ENCODE data around the gene TMC7. TPM values are rescaled to one million over a fixed set of nuclear protein-coding genes. Genes with fewer than 3 reads are reported as not detected.

TMC7 gene
- polyA plus RNA-seq, 1 of the 3 experiments (the other 2 are of a cell fraction) = 0.66 TPM

- Histone ChIP-seq H2AFZ (ENCODE audit: low read depth) (no peak overlapping the region), H3K4me2 (no peak overlapping the region), H3K27ac (ENCODE audit: low read depth in 2 of 2, low read length in 1 of 2) (no peak overlapping the region), H3K9me3 (no peaks in the 10 kb centered on the region), H4K20me1 (ENCODE audit: insufficient read depth) (no peaks in the 10 kb centered on the region), H3K4me3 (ENCODE audit: low read depth in 2 of 2, low read length in 1 of 2) (no peak overlapping the region), H3K9me2 (no peaks in the 10 kb centered on the region), H3K4me1 (ENCODE audit: control insufficient read depth in 1 of 2, insufficient read depth in 2 of 2, low read depth in 1 of 2, low read length in 1 of 2) (peaks cover 6 to 8% of the 10 kb centered on the region in 2 experiments; a peak in 2 of 4 replicates), H3K79me2 (ENCODE audit: insufficient read depth) (no peaks in the 10 kb centered on the region), H3F3A (replicated peaks; ENCODE audit: insufficient read depth) (no peaks in the 10 kb centered on the region), H3K36me3 (replicated peaks in 1 of 2; ENCODE audit: control insufficient read depth in 1 of 2, insufficient read depth in 2 of 2, low read length in 1 of 2) (no peaks in the 10 kb centered on the region), H3K27me3 (ENCODE audit: insufficient read depth) (no peaks in the 10 kb centered on the region; the same call in 1 of the 2 replicates), H3K9ac (no peak overlapping the region)
- TF ChIP-seq EZH2phosphoT487 (IDR thresholded peaks at IDR 0.05; ENCODE audit: borderline replicate concordance, low read depth) (no peak), SMC3 (IDR thresholded peaks at IDR 0.05; ENCODE audit: low read depth, low read length) (no peak), FOXJ3 (CRISPR knock-in tag; IDR thresholded peaks at IDR 0.05) (no peak), NFIC (IDR thresholded peaks at IDR 0.05; ENCODE audit: borderline replicate concordance) (no peak), ELF1 (IDR thresholded peaks at IDR 0.05) (no peak), GABPA (IDR thresholded peaks at IDR 0.05; ENCODE audit: low read depth) (no peak), TAF1 (IDR thresholded peaks at IDR 0.05; ENCODE audit: borderline replicate concordance, low read depth, low read length) (no peak), GATA2 (CRISPR knock-in tag; IDR thresholded peaks at IDR 0.05) (no peak), TEAD4 (IDR thresholded peaks at IDR 0.05; ENCODE audit: borderline replicate concordance, insufficient read depth) (no peak), RAD21 (IDR thresholded peaks at IDR 0.05; ENCODE audit: low read length) (no peak)
- 90% methylated on average over 5 of the region's 5 CpGs for WGBS (ENCODE audit: low lambda C conversion rate)
- ChIA-PET POLR2A (no interaction called here), CTCF (interaction anchor here (0.6 to 6.0 kb wide), 3 partner anchors 25 to 416 kb away, joined by 3 to 82 read pairs (median 56); partner anchors contain the start of gene ITPRIPL2)
- DNase-seq = no peak
Measured at GRCh38 chr16:19088341-19088916, 104.7 kb downstream of the TMC7 start.

- H3K27me3 ChIP-seq (ENCODE audit: insufficient read depth) = no peaks in the 10 kb centered on the region; the same call in 1 of the 2 replicates
- H3K79me2 ChIP-seq (ENCODE audit: insufficient read depth) = no peaks in the 10 kb centered on the region
- DNase-seq = no peak
- H3K9ac ChIP-seq = no peak overlapping the region
- H4K20me1 ChIP-seq (ENCODE audit: insufficient read depth) = no peaks in the 10 kb centered on the region
- WGBS (ENCODE audit: low lambda C conversion rate) = 69% methylated on average over 3 of the region's 3 CpGs
- H3F3A ChIP-seq (replicated peaks; ENCODE audit: insufficient read depth) = no peaks in the 10 kb centered on the region
- no peak overlapping the region for H3K27ac ChIP-seq (ENCODE audit: low read depth in 2 of 2, low read length in 1 of 2)
- no peak for TF ChIP-seq PBX3 (IDR thresholded peaks at IDR 0.05)
- no peak for TF ChIP-seq TAF1 (IDR thresholded peaks at IDR 0.05; ENCODE audit: borderline replicate concordance, low read depth, low read length)
- TF ChIP-seq FOXM1 (IDR thresholded peaks at IDR 0.05; ENCODE audit: low read depth) = no peak
- no peak for TF ChIP-seq GATA2 (CRISPR knock-in tag; IDR thresholded peaks at IDR 0.05)
- TF ChIP-seq JUND (IDR thresholded peaks at IDR 0.05) = no peak
- TF ChIP-seq MAX (IDR thresholded peaks at IDR 0.05; ENCODE audit: low read depth) = no peak
- no peak for TF ChIP-seq USF2 (IDR thresholded peaks at IDR 0.05; ENCODE audit: borderline replicate concordance, low read depth, low read length)
- TF ChIP-seq USF1 (IDR thresholded peaks at IDR 0.05; ENCODE audit: borderline replicate concordance, low read depth) = no peak
- TF ChIP-seq EZH2phosphoT487 (IDR thresholded peaks at IDR 0.05; ENCODE audit: borderline replicate concordance, low read depth) = no peak
- TF ChIP-seq SMC3 (IDR thresholded peaks at IDR 0.05; ENCODE audit: low read depth, low read length) = no peak
- no peak for TF ChIP-seq IRF3 (IDR thresholded peaks at IDR 0.05; ENCODE audit: low read depth, low read length)
- no peak for TF ChIP-seq TCF12 (IDR thresholded peaks at IDR 0.05)
- TF ChIP-seq YY1 (IDR thresholded peaks at IDR 0.05; ENCODE audit: low read depth) = no peak
- TF ChIP-seq ELF1 (IDR thresholded peaks at IDR 0.05) = no peak
- TF ChIP-seq RXRA (IDR thresholded peaks at IDR 0.05; ENCODE audit: borderline replicate concordance, low read depth) = no peak
- POLR2A ChIA-PET = no interaction called here
- H3K4me2 ChIP-seq = no peak overlapping the region
- no peaks in the 10 kb centered on the region for H3K36me3 ChIP-seq (replicated peaks in 1 of 2; ENCODE audit: control insufficient read depth in 1 of 2, insufficient read depth in 2 of 2, low read length in 1 of 2)
- no peaks in the 10 kb centered on the region for H3K9me2 ChIP-seq
- H2AFZ ChIP-seq (ENCODE audit: low read depth) = no peak overlapping the region
- CTCF ChIA-PET = interaction anchor here (0.7 to 6.0 kb wide), 3 partner anchors 17 to 1674 kb away, joined by 3 to 56 read pairs (median 3); partner anchors contain the start of gene ACSM3
- H3K9me3 ChIP-seq = no peaks in the 10 kb centered on the region
- peaks cover 6 to 8% of the 10 kb centered on the region in 2 experiments; a peak in 2 of 4 replicates for H3K4me1 ChIP-seq (ENCODE audit: control insufficient read depth in 1 of 2, insufficient read depth in 2 of 2, low read depth in 1 of 2, low read length in 1 of 2)
- H3K4me3 ChIP-seq (ENCODE audit: low read depth in 2 of 2, low read length in 1 of 2) = no peak overlapping the region
Measured at GRCh38 chr16:19089410-19089955, 105.7 kb downstream of the TMC7 start.

Measured in SK-N-SH (cell line).